ENCODE data around the gene SASH3.

SASH3 gene

GRCh38 chrX:129823522-129823921 is 43.8 kb downstream of the SASH3 start:
- no peaks in the 10 kb centered on the region for H3K79me1 ChIP-seq (ENCODE audit: low read depth, low read length)
- no peak overlapping the region for H3K23ac ChIP-seq (ENCODE audit: low read depth, low read length, poor library complexity)
- no peak overlapping the region for H4K8ac ChIP-seq (ENCODE audit: low read depth, low read length)
- no peak overlapping the region for H4K91ac ChIP-seq (ENCODE audit: low read depth, low read length, poor library complexity)
- WGBS, 2 donors (ENCODE audit: extremely low coverage in 2 of 2, insufficient read length in 2 of 2, insufficient replicate concordance in 1 of 2), result no CpG with 5 or more reads among the region's 6 CpGs
- no peak overlapping the region for H3K4me2 ChIP-seq (ENCODE audit: insufficient read depth, low read length, poor library complexity, severe bottlenecking)
- H2BK15ac ChIP-seq (ENCODE audit: low read length), result no peak overlapping the region
- DNase-seq (ENCODE audit: low spot score), result no peak
- no peaks in the 10 kb centered on the region for H3K9me3 ChIP-seq (replicated peaks in 1 of 2; ENCODE audit: control insufficient read depth in 2 of 2, insufficient read depth in 1 of 2, low read depth in 1 of 2, low read length in 2 of 2)
- H2BK120ac ChIP-seq (ENCODE audit: low read depth, low read length), result no peak overlapping the region
- no peak overlapping the region for H3K27ac ChIP-seq (replicated peaks; ENCODE audit: low read length)
- H3K4me1 ChIP-seq (ENCODE audit: control insufficient read depth in 2 of 2, insufficient read depth in 1 of 2, low read depth in 1 of 2, low read length in 2 of 2), result no peaks in the 10 kb centered on the region
- H2BK5ac ChIP-seq (ENCODE audit: low read length), result no peak overlapping the region
- no peak overlapping the region for H3K14ac ChIP-seq (ENCODE audit: low read length)
- peaks cover 2 to 14% of the 10 kb centered on the region in 2 donors for H3K36me3 ChIP-seq (replicated peaks in 1 of 2; ENCODE audit: control insufficient read depth in 2 of 2, insufficient read depth in 2 of 2, low read length in 2 of 2)
- no peak overlapping the region for H3K4ac ChIP-seq (ENCODE audit: low read length)
- no peak overlapping the region for H2AFZ ChIP-seq (ENCODE audit: low read length)
- H2BK12ac ChIP-seq (ENCODE audit: low read length), result no peak overlapping the region
- H2AK5ac ChIP-seq (ENCODE audit: low read depth, low read length), result no peak overlapping the region
- no peak overlapping the region for H3K4me3 ChIP-seq (ENCODE audit: low read length in 2 of 2)
- H3K18ac ChIP-seq (ENCODE audit: low read length), result no peak overlapping the region
- H3K27me3 ChIP-seq (ENCODE audit: control insufficient read depth in 3 of 3, insufficient read depth in 3 of 3, low read depth in 1 of 3, low read length in 3 of 3), result no peaks in the 10 kb centered on the region
- H3K9ac ChIP-seq (ENCODE audit: low read depth, low read length, poor library complexity), result no peak overlapping the region

GRCh38 chrX:129824620-129825019 is 44.9 kb downstream of the SASH3 start:
- no peak overlapping the region for H2BK12ac ChIP-seq (ENCODE audit: low read length)
- no CpG with 5 or more reads among the region's 4 CpGs for WGBS, 2 donors (ENCODE audit: extremely low coverage in 2 of 2, insufficient read length in 2 of 2, insufficient replicate concordance in 1 of 2)
- no peak overlapping the region for H4K91ac ChIP-seq (ENCODE audit: low read depth, low read length, poor library complexity)
- no peak overlapping the region for H3K4me2 ChIP-seq (ENCODE audit: insufficient read depth, low read length, poor library complexity, severe bottlenecking)
- H4K8ac ChIP-seq (ENCODE audit: low read depth, low read length), result no peak overlapping the region
- H3K14ac ChIP-seq (ENCODE audit: low read length), result no peak overlapping the region
- no peak overlapping the region for H3K18ac ChIP-seq (ENCODE audit: low read length)
- no peak overlapping the region for H2AFZ ChIP-seq (ENCODE audit: low read length)
- peaks cover 2 to 24% of the 10 kb centered on the region in 2 donors for H3K36me3 ChIP-seq (replicated peaks in 1 of 2; ENCODE audit: control insufficient read depth in 2 of 2, insufficient read depth in 2 of 2, low read length in 2 of 2)
- H3K27ac ChIP-seq (replicated peaks; ENCODE audit: low read length), result no peak overlapping the region
- no peaks in the 10 kb centered on the region for H3K9me3 ChIP-seq (replicated peaks in 1 of 2; ENCODE audit: control insufficient read depth in 2 of 2, insufficient read depth in 1 of 2, low read depth in 1 of 2, low read length in 2 of 2)
- DNase-seq (ENCODE audit: low spot score), result no peak
- no peak overlapping the region for H2AK5ac ChIP-seq (ENCODE audit: low read depth, low read length)
- no peak overlapping the region for H3K23ac ChIP-seq (ENCODE audit: low read depth, low read length, poor library complexity)
- H3K4me1 ChIP-seq (ENCODE audit: control insufficient read depth in 2 of 2, insufficient read depth in 1 of 2, low read depth in 1 of 2, low read length in 2 of 2), result no peaks in the 10 kb centered on the region
- H3K79me1 ChIP-seq (ENCODE audit: low read depth, low read length), result no peaks in the 10 kb centered on the region
- no peak overlapping the region for H3K4me3 ChIP-seq (ENCODE audit: low read length in 2 of 2)
- H2BK120ac ChIP-seq (ENCODE audit: low read depth, low read length), result no peak overlapping the region
- H3K27me3 ChIP-seq (ENCODE audit: control insufficient read depth in 3 of 3, insufficient read depth in 3 of 3, low read depth in 1 of 3, low read length in 3 of 3), result no peaks in the 10 kb centered on the region
- no peak overlapping the region for H3K9ac ChIP-seq (ENCODE audit: low read depth, low read length, poor library complexity)
- no peak overlapping the region for H2BK5ac ChIP-seq (ENCODE audit: low read length)
- H3K4ac ChIP-seq (ENCODE audit: low read length), result no peak overlapping the region
- no peak overlapping the region for H2BK15ac ChIP-seq (ENCODE audit: low read length)

GRCh38 chrX:129825746-129826505 is 46.2 kb downstream of the SASH3 start:
- Histone ChIP-seq H3K27ac (replicated peaks; ENCODE audit: low read length) (no peak overlapping the region), H3K4ac (ENCODE audit: low read length) (no peak overlapping the region), H3K27me3 (ENCODE audit: control insufficient read depth in 3 of 3, insufficient read depth in 3 of 3, low read depth in 1 of 3, low read length in 3 of 3) (no peaks in the 10 kb centered on the region), H3K36me3 (replicated peaks in 1 of 2; ENCODE audit: control insufficient read depth in 2 of 2, insufficient read depth in 2 of 2, low read length in 2 of 2) (peaks cover 2 to 24% of the 10 kb centered on the region in 2 donors), H4K91ac (ENCODE audit: low read depth, low read length, poor library complexity) (no peak overlapping the region), H3K14ac (ENCODE audit: low read length) (no peak overlapping the region), H3K4me1 (ENCODE audit: control insufficient read depth in 2 of 2, insufficient read depth in 1 of 2, low read depth in 1 of 2, low read length in 2 of 2) (no peaks in the 10 kb centered on the region), H3K9ac (ENCODE audit: low read depth, low read length, poor library complexity) (no peak overlapping the region), H3K4me3 (ENCODE audit: low read length in 2 of 2) (no peak overlapping the region), H2AK5ac (ENCODE audit: low read depth, low read length) (no peak overlapping the region), H2BK5ac (ENCODE audit: low read length) (no peak overlapping the region), H2AFZ (ENCODE audit: low read length) (no peak overlapping the region), H4K8ac (ENCODE audit: low read depth, low read length) (no peak overlapping the region), H3K9me3 (replicated peaks in 1 of 2; ENCODE audit: control insufficient read depth in 2 of 2, insufficient read depth in 1 of 2, low read depth in 1 of 2, low read length in 2 of 2) (no peaks in the 10 kb centered on the region), H2BK15ac (ENCODE audit: low read length) (no peak overlapping the region), H3K4me2 (ENCODE audit: insufficient read depth, low read length, poor library complexity, severe bottlenecking) (no peak overlapping the region), H3K79me1 (ENCODE audit: low read depth, low read length) (no peaks in the 10 kb centered on the region), H2BK120ac (ENCODE audit: low read depth, low read length) (no peak overlapping the region), H3K23ac (ENCODE audit: low read depth, low read length, poor library complexity) (no peak overlapping the region), H2BK12ac (ENCODE audit: low read length) (no peak overlapping the region), H3K18ac (ENCODE audit: low read length) (no peak overlapping the region)
- WGBS, 2 donors (ENCODE audit: extremely low coverage in 2 of 2, insufficient read length in 2 of 2, insufficient replicate concordance in 1 of 2), result no CpG with 5 or more reads among the region's 4 CpGs
- DNase-seq (ENCODE audit: low spot score), result no peak

GRCh38 chrX:129830494-129830893 is 50.7 kb downstream of the SASH3 start:
- Histone ChIP-seq H3K4ac (ENCODE audit: low read length) (no peak overlapping the region), H3K14ac (ENCODE audit: low read length) (no peak overlapping the region), H2AK5ac (ENCODE audit: low read depth, low read length) (no peak overlapping the region), H3K9ac (ENCODE audit: low read depth, low read length, poor library complexity) (no peak overlapping the region), H3K27me3 (ENCODE audit: control insufficient read depth in 3 of 3, insufficient read depth in 3 of 3, low read depth in 1 of 3, low read length in 3 of 3) (no peaks in the 10 kb centered on the region), H2BK15ac (ENCODE audit: low read length) (no peak overlapping the region), H3K4me3 (ENCODE audit: low read length in 2 of 2) (no peak overlapping the region), H3K9me3 (replicated peaks in 1 of 2; ENCODE audit: control insufficient read depth in 2 of 2, insufficient read depth in 1 of 2, low read depth in 1 of 2, low read length in 2 of 2) (no peaks in the 10 kb centered on the region), H3K36me3 (replicated peaks in 1 of 2; ENCODE audit: control insufficient read depth in 2 of 2, insufficient read depth in 2 of 2, low read length in 2 of 2) (peaks cover 0 to 14% of the 10 kb centered on the region in 2 donors), H2AFZ (ENCODE audit: low read length) (no peak overlapping the region), H3K18ac (ENCODE audit: low read length) (no peak overlapping the region), H3K23ac (ENCODE audit: low read depth, low read length, poor library complexity) (no peak overlapping the region), H3K4me1 (ENCODE audit: control insufficient read depth in 2 of 2, insufficient read depth in 1 of 2, low read depth in 1 of 2, low read length in 2 of 2) (no peaks in the 10 kb centered on the region), H3K79me1 (ENCODE audit: low read depth, low read length) (no peaks in the 10 kb centered on the region), H2BK5ac (ENCODE audit: low read length) (no peak overlapping the region), H2BK120ac (ENCODE audit: low read depth, low read length) (no peak overlapping the region), H3K27ac (replicated peaks; ENCODE audit: low read length) (no peak overlapping the region), H4K91ac (ENCODE audit: low read depth, low read length, poor library complexity) (no peak overlapping the region), H2BK12ac (ENCODE audit: low read length) (no peak overlapping the region), H4K8ac (ENCODE audit: low read depth, low read length) (no peak overlapping the region), H3K4me2 (ENCODE audit: insufficient read depth, low read length, poor library complexity, severe bottlenecking) (no peak overlapping the region)
- WGBS, 2 donors (ENCODE audit: extremely low coverage in 2 of 2, insufficient read length in 2 of 2, insufficient replicate concordance in 1 of 2), result no CpG with 5 or more reads among the region's 4 CpGs
- no peak for DNase-seq (ENCODE audit: low spot score)

All from neuronal stem cell (in vitro differentiated cells).